ENCODE results near the gene BIN1. TPM values are rescaled to one million over a fixed set of nuclear protein-coding genes. Genes with fewer than 3 reads are reported as not detected.
A peak's percentile ranks its signal among the peaks of the same experiment; 100 is the strongest.

The BIN1 gene
- total and polyA plus RNA-seq, 7 donors = 615 to 1,667 (median 1,331) TPM

DNA sequence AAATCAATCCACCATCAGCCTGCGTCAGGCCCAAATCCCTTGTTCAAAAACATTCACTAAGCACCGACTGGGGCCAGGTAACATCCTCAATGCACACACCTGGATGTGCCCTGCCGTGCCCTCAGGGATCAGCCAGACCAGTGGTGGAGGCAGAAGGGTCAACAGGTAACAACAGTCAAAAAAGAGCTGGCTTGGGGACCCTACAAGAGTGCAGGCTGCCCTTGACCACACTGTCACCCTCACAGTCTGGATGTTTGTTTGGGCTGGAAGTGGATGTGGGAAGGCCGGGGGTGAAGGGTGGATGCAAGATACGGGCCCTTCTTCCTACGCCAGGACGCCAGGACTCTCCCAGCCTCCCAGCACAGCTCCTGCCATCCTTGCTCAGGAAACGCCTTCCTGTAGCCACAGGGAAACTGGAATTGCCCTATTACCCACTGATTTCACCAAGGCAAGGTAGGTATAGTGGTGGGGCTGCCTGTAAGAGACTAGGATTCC lies 2.7 kb downstream of the BIN1 start:
- H3K36me3 ChIP-seq (ENCODE audit: insufficient read depth in 1 of 2, low read depth in 1 of 2) = no peaks in the 10 kb centered on the region
- H3K4me3 ChIP-seq = peak overlapping the region; percentile 96
- intact Hi-C loops (cut with DNase I) = loop anchor here in 1 of 2 donors (5.0 kb wide), 1 partner anchor 37 kb away; no protein-coding TSS in a partner anchor
- H3K9me3 ChIP-seq = no peaks in the 10 kb centered on the region
- peak overlapping the region; percentile 98 for H3K27ac ChIP-seq
- ATAC-seq = no peak
- TF ChIP-seq, protein P1, sequence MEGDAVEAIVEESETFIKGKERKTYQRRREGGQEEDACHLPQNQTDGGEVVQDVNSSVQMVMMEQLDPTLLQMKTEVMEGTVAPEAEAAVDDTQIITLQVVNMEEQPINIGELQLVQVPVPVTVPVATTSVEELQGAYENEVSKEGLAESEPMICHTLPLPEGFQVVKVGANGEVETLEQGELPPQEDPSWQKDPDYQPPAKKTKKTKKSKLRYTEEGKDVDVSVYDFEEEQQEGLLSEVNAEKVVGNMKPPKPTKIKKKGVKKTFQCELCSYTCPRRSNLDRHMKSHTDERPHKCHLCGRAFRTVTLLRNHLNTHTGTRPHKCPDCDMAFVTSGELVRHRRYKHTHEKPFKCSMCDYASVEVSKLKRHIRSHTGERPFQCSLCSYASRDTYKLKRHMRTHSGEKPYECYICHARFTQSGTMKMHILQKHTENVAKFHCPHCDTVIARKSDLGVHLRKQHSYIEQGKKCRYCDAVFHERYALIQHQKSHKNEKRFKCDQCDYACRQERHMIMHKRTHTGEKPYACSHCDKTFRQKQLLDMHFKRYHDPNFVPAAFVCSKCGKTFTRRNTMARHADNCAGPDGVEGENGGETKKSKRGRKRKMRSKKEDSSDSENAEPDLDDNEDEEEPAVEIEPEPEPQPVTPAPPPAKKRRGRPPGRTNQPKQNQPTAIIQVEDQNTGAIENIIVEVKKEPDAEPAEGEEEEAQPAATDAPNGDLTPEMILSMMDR (IDR thresholded peaks at IDR 0.05) = no peak
- 28 to 55% (median 39%) methylated on average over 8 of the region's 8 CpGs for WGBS, 3 donors
- H3K4me1 ChIP-seq = peaks cover 48% of the 10 kb centered on the region
- no peaks in the 10 kb centered on the region for H3K27me3 ChIP-seq (ENCODE audit: insufficient read depth in 3 of 3, low read length in 2 of 3)
- peak in 1 of 2 donors; percentile 49 for DNase-seq

DNA sequence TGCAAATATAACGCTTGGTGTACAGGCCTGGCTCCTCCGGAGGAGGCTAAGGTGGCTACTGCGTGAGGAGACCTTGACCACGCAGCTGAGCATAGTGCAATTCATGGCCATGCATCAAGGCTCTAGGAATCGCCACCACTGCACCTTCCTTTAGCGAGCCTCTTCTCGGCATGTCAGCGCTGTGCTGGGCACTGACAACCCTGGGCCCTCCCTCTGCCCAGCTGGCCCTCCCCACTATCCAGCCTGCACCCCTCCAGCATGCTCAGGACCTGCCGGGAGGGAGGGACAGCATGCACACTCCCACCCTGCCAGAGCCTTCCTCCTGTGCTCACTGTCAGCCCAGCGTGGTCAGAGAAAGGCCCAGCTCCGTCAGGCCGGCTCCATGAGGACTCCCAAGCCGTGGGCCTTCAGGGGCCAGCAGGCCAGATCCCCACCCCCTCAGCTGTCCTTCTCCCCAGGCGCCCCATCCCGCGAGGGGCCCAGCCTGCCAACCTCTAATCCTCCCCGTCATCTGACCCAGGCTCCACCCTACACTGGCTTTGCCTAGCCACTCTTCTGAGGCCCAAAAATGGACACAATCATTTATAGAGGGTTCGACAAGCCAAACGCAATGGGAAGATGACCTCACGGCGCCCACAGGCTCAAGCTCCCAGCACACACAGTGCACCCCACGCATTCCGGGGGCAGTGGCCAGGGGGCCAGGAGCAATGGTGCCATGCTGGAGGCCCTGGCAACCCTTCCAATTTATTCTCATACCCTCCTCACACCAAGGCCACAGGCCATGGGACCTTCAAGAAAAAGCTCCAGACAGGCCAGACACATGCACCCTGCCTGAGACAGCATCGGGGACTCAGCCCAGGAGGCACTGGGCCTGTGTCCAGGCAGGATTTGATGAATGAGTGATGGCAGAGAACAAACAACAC lies 3.5 kb downstream of the BIN1 start:
- no peaks in the 10 kb centered on the region for H3K9me3 ChIP-seq
- peak overlapping the region; percentile 96 for H3K4me3 ChIP-seq
- no peaks in the 10 kb centered on the region for H3K27me3 ChIP-seq (ENCODE audit: insufficient read depth in 3 of 3, low read length in 2 of 3)
- intact Hi-C loops (cut with DNase I) = loop anchor here (2.0 to 5.0 kb wide), 2 partner anchors 35 to 36 kb away; no protein-coding TSS in a partner anchor
- 19 to 37% (median 22%) methylated on average over 23 to 24 of the region's 24 CpGs for WGBS, 3 donors
- DNase-seq = peak; percentile 70 to 91
- TF ChIP-seq, protein P1 (IDR thresholded peaks at IDR 0.05) = no peak
- peaks cover 54% of the 10 kb centered on the region for H3K4me1 ChIP-seq
- H3K36me3 ChIP-seq (ENCODE audit: insufficient read depth in 1 of 2, low read depth in 1 of 2) = no peaks in the 10 kb centered on the region
- H3K27ac ChIP-seq = peak overlapping the region; percentile 98
- peak; percentile 42 to 55 (median 52) for ATAC-seq

DNA sequence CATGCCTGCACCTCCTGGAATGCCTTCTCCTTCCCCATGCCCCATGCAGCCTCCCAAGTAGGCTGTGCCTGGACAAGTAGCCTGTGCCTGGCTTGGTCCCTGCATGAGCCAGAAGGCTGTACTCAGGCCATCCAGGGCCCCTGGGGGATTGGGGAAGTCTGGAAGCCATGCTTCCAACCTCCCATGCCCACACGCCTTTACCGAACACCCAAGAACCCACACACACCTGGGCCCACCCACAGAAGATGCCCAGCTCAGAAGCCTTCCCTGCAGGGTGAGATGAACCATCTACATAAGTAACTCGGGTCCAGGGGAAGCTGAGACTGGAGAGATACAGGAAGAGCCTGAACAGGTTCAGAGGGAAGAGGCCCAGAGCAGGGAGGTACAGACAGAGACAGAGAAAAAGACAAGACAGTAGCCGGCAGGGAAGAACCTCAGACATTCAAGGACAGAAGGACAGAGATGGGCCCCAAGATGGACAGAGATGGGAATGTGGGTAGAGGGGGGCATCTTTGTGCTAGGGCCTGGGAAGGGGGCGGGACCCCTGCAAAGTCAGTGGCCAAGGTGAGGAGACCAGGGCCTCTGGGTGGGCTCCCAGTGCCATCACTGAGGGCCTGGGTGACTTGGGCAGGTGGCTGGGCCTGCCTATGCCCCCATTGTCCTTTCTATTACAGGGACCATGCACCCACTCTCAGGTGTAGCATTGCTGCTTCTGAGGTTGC lies 4.3 kb downstream of the BIN1 start:
- peaks cover 54% of the 10 kb centered on the region for H3K4me1 ChIP-seq
- 23 to 58% (median 42%) methylated on average over 5 of the region's 5 CpGs for WGBS, 3 donors

DNA sequence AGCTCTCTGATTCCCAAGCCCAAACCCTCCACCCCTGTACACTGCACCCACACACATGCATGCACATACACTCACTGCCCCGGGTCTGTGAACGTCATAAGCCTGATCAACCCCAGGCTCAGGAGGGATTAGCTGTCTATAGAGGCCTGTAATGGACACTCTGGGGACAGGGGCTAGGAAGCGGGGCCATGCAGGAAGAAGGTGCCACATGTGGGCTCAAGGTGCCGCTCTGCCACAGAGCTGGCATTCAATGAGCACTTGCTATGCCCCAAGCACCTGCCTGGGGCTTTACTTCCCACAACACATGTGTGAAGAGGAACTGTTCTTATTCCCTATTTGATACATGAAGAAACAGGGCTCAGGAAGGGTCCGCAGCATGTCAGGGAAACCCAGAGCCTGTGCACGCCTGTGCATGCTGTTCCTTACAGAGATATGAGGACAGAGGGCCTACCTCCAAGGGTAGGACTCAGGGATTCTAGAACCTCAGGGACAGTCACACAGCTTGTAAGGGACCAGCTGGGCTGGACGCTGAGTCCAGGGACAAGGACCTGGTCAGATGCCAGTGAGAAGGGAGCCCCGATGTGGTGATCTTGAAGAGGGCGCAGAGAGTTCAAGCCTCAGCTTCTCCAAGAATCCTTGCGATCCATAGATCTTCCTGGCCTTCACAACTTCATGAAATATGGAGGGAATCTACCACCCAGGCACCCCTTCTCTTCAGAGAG lies 5.0 kb downstream of the BIN1 start:
- no peak for ATAC-seq
- peak in 1 of 2 donors; percentile 74 for DNase-seq
- Histone ChIP-seq H3K4me3 (peak overlapping the region; percentile 96), H3K27ac (peak overlapping the region; percentile 98), H3K9me3 (no peaks in the 10 kb centered on the region), H3K36me3 (ENCODE audit: insufficient read depth in 1 of 2, low read depth in 1 of 2) (no peaks in the 10 kb centered on the region), H3K27me3 (ENCODE audit: insufficient read depth in 3 of 3, low read length in 2 of 3) (no peaks in the 10 kb centered on the region), H3K4me1 (peaks cover 62% of the 10 kb centered on the region)
- 32 to 56% (median 37%) methylated on average over 10 of the region's 10 CpGs for WGBS, 3 donors
- TF ChIP-seq, protein P1 (IDR thresholded peaks at IDR 0.05) = no peak
- intact Hi-C loops (cut with DNase I) = loop anchor here (2.0 to 5.0 kb wide), 2 partner anchors 33 to 35 kb away; no protein-coding TSS in a partner anchor

More for the DNA sequence above, 4.3 kb downstream of the BIN1 start:
- Histone ChIP-seq H3K27ac (peak overlapping the region; percentile 98), H3K27me3 (ENCODE audit: insufficient read depth in 3 of 3, low read length in 2 of 3) (no peaks in the 10 kb centered on the region), H3K9me3 (no peaks in the 10 kb centered on the region), H3K4me3 (peak overlapping the region; percentile 96), H3K36me3 (ENCODE audit: insufficient read depth in 1 of 2, low read depth in 1 of 2) (no peaks in the 10 kb centered on the region)
- TF ChIP-seq, protein P1 (IDR thresholded peaks at IDR 0.05) = no peak
- intact Hi-C loops (cut with DNase I) = loop anchor here (2.0 to 5.0 kb wide), 2 partner anchors 34 to 35 kb away; no protein-coding TSS in a partner anchor
- DNase-seq (peak in 1 of 2 donors; percentile 58), ATAC-seq (no peak)

Data from psoas muscle (tissue), 8 donors.